Muscle layer of colon (tissue), 2 donors: ENCODE results near the gene BAX.
A peak's percentile ranks its signal among the peaks of the same experiment; 100 is the strongest.

ENCODE experiments used
- H3K27ac ChIP-seq: one replicate; pipeline ENCODE4 v1.7.0; 2013; ENCODE audit warnings: low read depth, mild to moderate bottlenecking, low read length, moderate library complexity
- H3K27me3 ChIP-seq, 2 donors: one replicate each; pipeline ENCODE4 v1.7.0; 2013; ENCODE audit warnings: low read length in 2 of 2, mild to moderate bottlenecking in 2 of 2; ENCODE audit not compliant: insufficient read depth in 2 of 2, control insufficient read depth in 1 of 2
- H3K36me3 ChIP-seq: one replicate; pipeline ENCODE4 v1.7.0; 2013; ENCODE audit warnings: mild to moderate bottlenecking, low read length; ENCODE audit not compliant: insufficient read depth
- H3K4me1 ChIP-seq: one replicate; pipeline ENCODE4 v1.7.0; 2013; ENCODE audit warnings: mild to moderate bottlenecking, low read length; ENCODE audit not compliant: insufficient read depth
- H3K4me3 ChIP-seq, 2 donors: one replicate each; pipeline ENCODE4 v1.7.0; 2013; ENCODE audit warnings: low read length in 2 of 2, low read depth in 1 of 2, mild to moderate bottlenecking in 1 of 2, moderate library complexity in 1 of 2
- H3K9ac ChIP-seq: one replicate; pipeline ENCODE4 v1.7.0; 2013; ENCODE audit warnings: low read length
- H3K9me3 ChIP-seq: one replicate; pipeline ENCODE4 v1.7.0; 2013; ENCODE audit warnings: mild to moderate bottlenecking, low read length
- donor health status: abdominal sarcoma.
- donor health status: Adenocarcinoma of cecum.

The BAX gene

GRCh38 chr19:48964205-48965039 lies 9.7 kb downstream of the BAX start:
- Histone ChIP-seq H3K9me3 (no peaks in the 10 kb centered on the region), H3K36me3 (peaks cover 22% of the 10 kb centered on the region), H3K4me1 (peaks cover 42% of the 10 kb centered on the region), H3K4me3 (peak overlapping the region; percentile 17 to 54), H3K27me3 (no peaks in the 10 kb centered on the region), H3K9ac (peak overlapping the region; percentile 16), H3K27ac (peak overlapping the region; percentile 92)

DNA sequence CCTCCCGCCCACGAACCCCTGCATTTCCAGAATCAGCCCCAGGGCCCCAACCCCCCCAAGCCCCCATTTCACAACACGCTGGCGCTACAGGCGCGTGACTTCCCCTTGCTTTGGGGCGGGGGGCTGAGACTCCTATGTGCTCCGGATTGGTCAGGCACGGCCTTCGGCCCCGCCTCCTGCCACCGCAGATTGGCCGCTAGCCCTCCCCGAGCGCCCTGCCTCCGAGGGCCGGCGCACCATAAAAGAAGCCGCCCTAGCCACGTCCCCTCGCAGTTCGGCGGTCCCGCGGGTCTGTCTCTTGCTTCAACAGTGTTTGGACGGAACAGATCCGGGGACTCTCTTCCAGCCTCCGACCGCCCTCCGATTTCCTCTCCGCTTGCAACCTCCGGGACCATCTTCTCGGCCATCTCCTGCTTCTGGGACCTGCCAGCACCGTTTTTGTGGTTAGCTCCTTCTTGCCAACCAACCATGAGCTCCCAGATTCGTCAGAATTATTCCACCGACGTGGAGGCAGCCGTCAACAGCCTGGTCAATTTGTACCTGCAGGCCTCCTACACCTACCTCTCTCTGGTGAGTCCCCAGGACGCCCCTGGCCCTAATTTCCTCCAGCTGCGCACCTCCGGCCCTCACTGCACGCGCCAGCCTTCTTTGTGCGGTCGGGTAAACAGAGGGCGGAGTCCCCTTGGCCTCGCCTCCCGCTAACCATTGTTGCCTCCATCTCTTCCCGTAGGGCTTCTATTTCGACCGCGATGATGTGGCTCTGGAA lies 10.5 kb downstream of the BAX start, which contains the start of gene FTL:
Gene FTL, plus strand, starts transcription at position 270 of the 766 bp plus-strand sequence. Its CDS starts 199 bp downstream, at position 469.
- Histone ChIP-seq H3K4me3 (peak within 1 kb of the TSS; percentile 84 to 99), H3K27ac (peak within 1 kb of the TSS; percentile 92), H3K36me3 (peaks cover 28% of the 10 kb centered on the region), H3K9ac (peak within 1 kb of the TSS; percentile 93), H3K27me3 (no peaks in the 10 kb centered on the region), H3K4me1 (peaks cover 42% of the 10 kb centered on the region), H3K9me3 (no peaks in the 10 kb centered on the region)

DNA sequence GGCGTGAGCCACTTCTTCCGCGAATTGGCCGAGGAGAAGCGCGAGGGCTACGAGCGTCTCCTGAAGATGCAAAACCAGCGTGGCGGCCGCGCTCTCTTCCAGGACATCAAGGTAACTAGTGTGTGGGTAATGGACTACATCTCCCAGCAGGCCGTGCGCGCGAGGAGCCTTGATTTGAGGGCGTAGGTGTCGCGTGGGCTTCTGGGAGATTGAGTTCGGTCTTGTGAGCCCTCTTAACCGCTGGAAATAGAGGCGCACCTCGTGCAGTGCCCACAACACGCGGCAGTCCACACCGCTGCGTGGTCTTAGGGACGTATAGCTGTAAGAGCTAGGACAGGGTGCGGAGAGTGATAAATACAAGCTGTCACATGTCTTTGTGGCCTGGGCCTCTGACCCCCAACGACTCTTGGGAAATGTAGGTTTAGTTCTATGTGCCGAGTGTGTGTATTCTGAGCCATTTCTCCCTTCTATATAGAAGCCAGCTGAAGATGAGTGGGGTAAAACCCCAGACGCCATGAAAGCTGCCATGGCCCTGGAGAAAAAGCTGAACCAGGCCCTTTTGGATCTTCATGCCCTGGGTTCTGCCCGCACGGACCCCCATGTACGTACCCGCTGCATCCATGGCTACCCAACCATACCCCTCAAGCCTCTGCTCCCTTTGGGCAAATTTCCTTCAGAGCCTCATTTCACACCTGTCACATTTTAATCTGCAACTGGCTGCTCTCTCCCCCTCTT lies 11.3 kb downstream of the BAX start:
- Histone ChIP-seq H3K9ac (peak overlapping the region; percentile 93), H3K4me1 (peaks cover 42% of the 10 kb centered on the region), H3K27me3 (no peaks in the 10 kb centered on the region), H3K9me3 (no peaks in the 10 kb centered on the region), H3K36me3 (peaks cover 32% of the 10 kb centered on the region), H3K27ac (peak overlapping the region; percentile 76), H3K4me3 (peak overlapping the region; percentile 84 to 99)

- peaks cover 42% of the 10 kb centered on the region for H3K4me1 ChIP-seq
- peaks cover 32% of the 10 kb centered on the region for H3K36me3 ChIP-seq
Observed at GRCh38 chr19:48966541-48967345, 12.1 kb downstream of the BAX start.

GRCh38 chr19:48967346-48968178 lies 12.9 kb downstream of the BAX start:
- no peaks in the 10 kb centered on the region for H3K9me3 ChIP-seq
- H3K36me3 ChIP-seq: peaks cover 32% of the 10 kb centered on the region
- H3K4me3 ChIP-seq: peak overlapping the region in 1 of 2 donors; percentile 99
- peaks cover 42% of the 10 kb centered on the region for H3K4me1 ChIP-seq
- H3K27me3 ChIP-seq: no peaks in the 10 kb centered on the region
- no peak overlapping the region for H3K9ac ChIP-seq
- no peak overlapping the region for H3K27ac ChIP-seq

More at GRCh38 chr19:48966541-48967345, 12.1 kb downstream of the BAX start:
- H3K27ac ChIP-seq: peak overlapping the region; percentile 76
- peak overlapping the region; percentile 93 for H3K9ac ChIP-seq
- no peaks in the 10 kb centered on the region for H3K9me3 ChIP-seq
- no peaks in the 10 kb centered on the region for H3K27me3 ChIP-seq
- H3K4me3 ChIP-seq: peak overlapping the region; percentile 84 to 99

- H3K9ac ChIP-seq: no peak overlapping the region
- H3K27me3 ChIP-seq: no peaks in the 10 kb centered on the region
- H3K36me3 ChIP-seq: peaks cover 32% of the 10 kb centered on the region
- H3K27ac ChIP-seq: no peak overlapping the region
- peaks cover 39% of the 10 kb centered on the region for H3K4me1 ChIP-seq
- no peak overlapping the region for H3K4me3 ChIP-seq
- no peaks in the 10 kb centered on the region for H3K9me3 ChIP-seq
Observed at GRCh38 chr19:48968179-48968661, 13.5 kb downstream of the BAX start.

GRCh38 chr19:48968813-48969218 lies 14.1 kb downstream of the BAX start:
- Histone ChIP-seq H3K27me3 (no peaks in the 10 kb centered on the region), H3K27ac (no peak overlapping the region), H3K9me3 (no peaks in the 10 kb centered on the region), H3K4me3 (no peak overlapping the region), H3K36me3 (peaks cover 36% of the 10 kb centered on the region), H3K4me1 (peaks cover 33% of the 10 kb centered on the region), H3K9ac (no peak overlapping the region)

DNA sequence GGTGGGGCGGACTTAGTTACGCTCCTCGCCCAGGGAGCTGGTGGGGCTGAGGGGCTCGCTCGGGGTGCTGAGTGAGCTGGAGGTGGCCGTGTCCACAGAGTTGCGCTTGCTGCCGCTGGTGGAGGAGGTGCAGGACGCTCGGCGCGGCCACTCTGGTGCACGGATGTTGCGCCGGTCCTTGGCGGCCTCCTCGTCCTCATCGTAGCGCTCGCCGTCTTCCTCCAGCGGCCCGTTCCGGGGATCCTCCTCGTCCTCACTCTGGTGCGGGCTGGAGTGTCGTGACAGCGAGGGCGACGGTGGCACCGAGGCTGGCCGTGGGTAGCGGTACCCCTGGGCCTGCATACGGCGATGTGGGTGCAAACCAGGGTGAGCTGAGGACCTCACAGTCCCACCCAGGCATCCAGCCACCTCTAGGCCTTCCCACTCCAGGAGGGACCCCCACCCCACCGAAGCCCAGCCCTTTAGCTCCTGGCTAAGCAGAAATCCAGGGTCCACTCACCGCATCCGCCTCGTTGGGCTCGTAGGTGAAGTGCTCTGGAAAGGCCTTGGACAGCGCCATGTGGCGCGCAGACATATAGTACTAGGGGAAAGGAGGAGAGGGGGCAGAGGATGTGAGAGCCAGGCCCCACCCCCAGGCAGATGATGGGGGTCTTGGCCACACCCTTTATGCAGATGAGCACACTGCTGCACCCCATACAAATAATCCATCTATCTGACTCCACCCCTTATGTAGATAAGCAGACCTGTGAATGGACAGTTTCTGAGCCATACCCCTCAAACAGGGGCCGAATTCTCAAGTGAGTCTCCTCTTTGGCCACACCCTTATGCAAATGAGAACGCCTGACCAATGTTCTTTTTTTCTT lies 14.8 kb downstream of the BAX start:
- H3K36me3 ChIP-seq: peaks cover 43% of the 10 kb centered on the region
- H3K9ac ChIP-seq: no peak overlapping the region
- H3K27ac ChIP-seq: no peak overlapping the region
- no peak overlapping the region for H3K4me3 ChIP-seq
- no peaks in the 10 kb centered on the region for H3K27me3 ChIP-seq
- H3K9me3 ChIP-seq: no peaks in the 10 kb centered on the region
- peaks cover 26% of the 10 kb centered on the region for H3K4me1 ChIP-seq

DNA sequence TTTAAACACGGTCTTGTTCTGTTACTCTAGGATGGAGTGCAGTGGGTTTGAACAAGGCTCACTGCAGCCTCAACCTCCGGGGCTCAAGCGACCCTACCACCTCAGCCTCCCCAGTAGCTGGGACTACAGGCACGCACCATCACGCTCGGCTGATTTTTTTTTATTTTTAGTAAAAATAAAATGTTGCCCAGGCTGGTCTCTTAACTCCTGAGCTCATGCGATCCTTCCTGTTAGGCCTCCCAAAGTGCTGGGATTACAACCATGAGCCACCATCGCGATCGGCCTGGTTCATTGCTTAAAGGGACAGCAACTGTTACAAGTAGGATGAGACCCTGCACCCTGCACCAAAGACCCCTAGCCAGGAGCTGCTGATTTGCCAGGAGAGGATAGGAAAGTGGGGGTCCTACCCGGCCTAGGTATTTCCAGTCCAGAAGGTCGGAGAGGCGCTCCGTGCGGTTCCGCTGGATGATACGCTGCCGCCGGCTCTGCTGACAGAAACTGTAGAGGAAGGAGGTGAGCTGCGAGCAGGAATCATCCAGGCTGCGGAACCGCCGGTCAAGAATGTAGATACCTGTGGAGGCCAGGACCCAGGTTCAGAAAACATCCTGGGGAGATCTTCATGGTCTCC lies 15.6 kb downstream of the BAX start:
- peaks cover 43% of the 10 kb centered on the region for H3K36me3 ChIP-seq
- H3K9ac ChIP-seq: no peak overlapping the region
- H3K9me3 ChIP-seq: no peaks in the 10 kb centered on the region
- H3K27ac ChIP-seq: no peak overlapping the region
- peaks cover 24% of the 10 kb centered on the region for H3K4me1 ChIP-seq
- H3K4me3 ChIP-seq: no peak overlapping the region
- H3K27me3 ChIP-seq: no peaks in the 10 kb centered on the region
